ENCODE data around the gene CTU2.

The CTU2 gene

DNA sequence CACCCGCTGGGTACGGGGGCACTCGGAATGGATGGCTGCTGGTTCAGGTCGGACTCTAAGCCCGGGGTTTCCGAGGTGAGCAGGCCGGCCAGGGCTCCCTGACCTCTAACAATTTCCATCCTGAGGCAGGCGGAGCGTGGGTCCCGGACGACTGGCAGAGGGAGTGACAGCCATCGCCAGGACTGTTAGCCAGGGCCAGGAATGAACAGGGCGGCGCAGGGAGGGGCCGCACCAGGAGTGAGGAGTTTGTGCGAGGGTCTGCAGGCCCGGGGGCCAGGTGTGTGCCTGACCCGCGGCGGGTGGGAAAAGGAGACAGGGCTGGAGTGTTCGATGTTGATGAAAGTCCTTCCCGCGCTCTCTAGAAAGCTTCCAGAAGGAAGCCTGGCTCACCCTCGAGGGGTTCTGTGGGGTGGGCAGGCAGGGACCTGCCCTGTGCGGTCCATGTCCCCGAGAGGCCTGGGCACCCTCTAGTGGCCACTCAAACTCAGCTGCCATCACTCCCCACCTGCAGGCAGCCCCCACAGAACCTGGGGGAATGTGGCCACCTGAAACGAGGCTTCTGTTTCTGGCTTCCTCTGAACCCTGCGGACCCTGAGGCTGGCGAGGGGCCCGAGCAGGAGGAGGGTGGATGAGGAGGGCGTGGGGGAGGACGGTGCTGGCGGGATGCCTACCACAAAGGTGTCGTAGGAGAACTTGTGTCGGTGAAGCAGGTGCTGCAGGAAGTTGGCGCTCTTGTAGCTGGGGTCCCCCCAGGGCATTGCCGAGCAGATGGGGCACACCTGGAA, 8.3 kb upstream of the CTU2 start:
- DNase-seq: no peak

DNA sequence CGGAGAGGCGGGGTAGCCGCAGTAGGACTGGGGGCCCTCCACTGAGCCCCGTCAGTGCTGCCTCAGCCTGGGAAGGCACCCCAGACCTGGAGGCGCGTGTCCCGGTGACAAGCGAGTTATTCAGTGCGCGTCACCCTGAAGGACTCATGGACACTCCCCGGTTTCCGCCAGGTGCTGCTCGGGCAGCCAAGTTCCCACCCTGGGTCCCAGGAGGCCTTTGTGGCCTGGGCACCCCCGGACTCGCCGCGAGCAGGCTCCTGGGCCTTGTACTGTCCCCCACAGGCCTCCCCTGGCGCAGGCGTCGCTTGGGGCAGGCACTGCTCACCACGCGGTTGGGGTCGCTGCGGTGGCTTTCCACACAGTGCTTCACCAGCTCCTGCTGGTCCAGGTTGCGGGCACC, 7.7 kb upstream of the CTU2 start:
- no peak for DNase-seq

DNA sequence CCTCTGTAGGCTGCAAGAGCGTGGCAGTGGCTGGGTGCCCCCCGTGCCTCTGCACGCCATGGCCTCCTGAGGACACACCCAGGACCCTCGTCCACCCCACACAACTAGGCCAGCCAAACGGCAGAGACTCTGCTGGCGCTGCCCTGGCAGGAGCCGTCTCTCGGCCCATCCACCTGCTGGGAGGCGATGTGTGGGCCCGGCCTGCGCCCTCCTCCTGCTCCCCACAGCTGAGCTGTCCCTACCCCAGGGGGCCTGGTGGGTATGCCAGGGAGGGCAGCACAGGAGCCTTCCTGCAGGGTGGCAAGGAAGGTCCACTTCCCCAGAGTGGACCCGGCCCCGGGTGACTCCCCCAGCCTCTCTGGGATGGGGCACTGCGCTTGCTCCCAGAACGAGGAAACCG, 7.1 kb upstream of the CTU2 start:
- no peak for DNase-seq

DNA sequence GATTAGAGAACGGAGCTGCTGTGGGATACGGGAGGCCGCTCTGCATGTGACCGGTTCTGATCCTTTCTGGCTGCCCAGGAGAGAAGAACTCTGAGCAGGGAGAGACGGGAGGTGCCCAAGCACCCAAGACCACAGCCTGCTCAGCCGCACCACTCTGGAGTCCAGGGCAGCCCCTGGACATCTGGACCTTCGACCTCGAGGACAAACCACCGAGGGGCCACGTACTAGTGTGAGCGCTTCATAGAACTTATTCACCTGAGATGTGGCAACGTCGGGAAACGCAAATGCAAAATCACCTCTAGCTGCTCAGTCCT, 6.0 kb upstream of the CTU2 start:
- no peak for DNase-seq

DNA sequence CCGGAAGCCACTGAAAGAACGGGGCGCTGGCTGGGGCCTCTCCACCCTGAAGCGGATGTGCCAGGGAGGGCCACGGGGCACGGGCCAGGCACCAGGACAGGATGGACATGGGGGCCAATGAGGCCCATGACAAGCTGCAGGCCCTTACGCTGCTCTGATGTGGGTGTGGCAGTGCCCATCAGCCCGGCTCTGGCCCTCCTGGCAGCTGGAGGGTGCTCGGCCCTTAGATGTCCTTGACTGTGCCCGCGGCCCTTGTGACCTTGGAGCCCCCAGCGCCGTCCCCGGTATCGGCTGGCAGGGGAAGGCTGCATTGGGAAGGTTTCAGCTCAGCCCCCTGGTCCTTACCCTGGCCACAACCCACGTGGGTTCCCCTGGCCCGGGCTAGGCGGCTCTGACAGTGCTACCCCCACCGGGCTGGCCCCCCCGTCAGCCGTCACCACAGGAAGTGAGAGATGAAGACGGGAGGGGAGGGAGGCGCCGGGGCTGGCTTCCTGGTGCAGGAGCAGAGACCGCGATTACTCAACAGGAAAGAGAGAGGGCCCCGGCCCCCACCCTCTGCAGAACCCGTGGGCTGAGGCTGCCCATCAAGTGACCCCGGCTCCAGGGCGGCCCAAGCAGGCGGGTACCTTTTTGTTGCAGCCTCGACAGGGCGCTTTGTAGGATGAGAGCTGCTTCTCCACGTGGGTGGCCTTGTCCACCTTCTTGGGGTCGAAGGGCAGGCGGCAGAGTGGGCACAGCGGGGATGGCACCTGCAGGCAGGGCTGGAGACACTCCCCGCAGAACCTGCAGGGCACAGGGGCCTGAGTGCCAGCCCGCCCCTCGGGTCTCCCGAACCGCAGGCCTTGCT, 5.4 kb upstream of the CTU2 start:
- no peak for DNase-seq

DNA sequence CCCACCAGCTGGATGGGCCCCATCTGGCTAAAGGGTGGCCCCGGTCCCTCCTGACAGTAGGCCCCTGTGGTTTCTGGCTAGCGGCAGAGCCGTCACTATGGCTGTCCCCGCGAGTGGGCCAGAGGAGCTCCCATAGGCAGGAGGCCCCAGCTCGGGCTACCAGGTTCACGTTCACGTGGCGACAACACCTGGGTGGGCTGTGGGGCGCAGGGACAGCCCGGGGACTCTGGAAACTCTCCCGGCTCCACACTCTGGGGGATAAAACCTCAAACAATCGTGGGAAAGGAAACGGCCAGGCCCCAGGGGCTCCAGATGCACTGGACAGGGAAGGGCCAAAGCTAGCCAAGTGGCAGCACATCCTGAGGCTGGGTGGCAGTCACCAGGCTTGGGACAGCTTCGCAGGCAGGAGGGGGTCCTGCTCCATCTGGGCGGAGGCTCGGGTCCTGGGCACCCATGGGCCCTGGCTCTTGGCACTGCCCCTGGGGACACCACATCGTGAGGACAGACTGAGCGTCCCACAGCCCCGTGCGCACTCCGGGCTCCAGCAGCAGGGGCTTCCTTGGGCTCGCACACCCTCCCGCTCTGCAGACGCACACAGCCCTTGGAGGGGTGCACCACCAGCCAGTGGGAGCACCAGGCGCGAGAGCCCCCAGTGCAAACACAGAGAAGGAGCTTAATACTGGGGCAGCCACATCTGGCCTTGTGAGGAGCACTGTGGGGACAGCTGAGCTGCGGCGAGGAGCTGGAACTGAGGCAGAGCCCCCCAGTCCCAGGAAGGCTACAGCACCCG, 4.5 kb upstream of the CTU2 start:
- DNase-seq: no peak

DNA sequence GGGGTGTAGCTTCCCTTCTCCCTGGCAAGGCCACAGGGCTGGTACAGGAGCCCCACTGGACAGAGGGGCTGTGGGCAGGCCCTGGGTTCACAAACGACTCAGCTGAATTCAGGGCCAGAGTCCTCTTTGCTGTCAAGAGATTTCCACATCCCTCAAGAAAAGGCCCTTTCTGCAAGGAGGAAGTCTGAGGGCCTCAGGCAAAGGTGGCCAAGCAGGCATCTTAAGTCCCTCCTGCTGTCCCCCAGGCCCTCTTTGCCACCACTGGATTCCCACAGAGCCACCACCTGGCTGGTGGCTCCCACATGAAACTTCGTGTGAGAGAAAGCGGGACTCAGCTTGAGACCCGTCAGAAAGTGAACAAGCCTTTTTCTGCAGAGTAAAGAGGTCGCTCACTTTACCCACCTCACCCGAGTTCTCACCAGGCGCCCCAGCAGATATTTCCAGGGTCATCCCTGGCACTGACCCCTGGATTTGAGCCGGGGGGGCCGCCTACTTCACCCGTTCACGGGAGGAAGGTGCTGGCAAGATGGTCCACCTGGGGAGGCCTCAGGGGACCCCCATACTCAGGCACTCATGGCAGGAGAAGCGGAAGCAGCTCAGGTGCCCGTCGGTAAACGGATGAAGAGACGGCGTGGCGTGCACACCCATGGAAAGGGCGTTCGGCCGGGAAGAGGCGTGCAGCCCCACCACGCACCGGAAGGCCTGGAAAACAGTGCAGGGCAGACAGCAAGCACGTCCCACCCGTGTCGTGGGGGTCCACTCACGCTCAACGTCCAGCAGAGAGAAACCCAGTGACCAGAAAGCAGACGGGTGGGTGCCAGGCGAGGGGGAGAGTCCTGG, 3.7 kb upstream of the CTU2 start:
- no peak for DNase-seq

DNA sequence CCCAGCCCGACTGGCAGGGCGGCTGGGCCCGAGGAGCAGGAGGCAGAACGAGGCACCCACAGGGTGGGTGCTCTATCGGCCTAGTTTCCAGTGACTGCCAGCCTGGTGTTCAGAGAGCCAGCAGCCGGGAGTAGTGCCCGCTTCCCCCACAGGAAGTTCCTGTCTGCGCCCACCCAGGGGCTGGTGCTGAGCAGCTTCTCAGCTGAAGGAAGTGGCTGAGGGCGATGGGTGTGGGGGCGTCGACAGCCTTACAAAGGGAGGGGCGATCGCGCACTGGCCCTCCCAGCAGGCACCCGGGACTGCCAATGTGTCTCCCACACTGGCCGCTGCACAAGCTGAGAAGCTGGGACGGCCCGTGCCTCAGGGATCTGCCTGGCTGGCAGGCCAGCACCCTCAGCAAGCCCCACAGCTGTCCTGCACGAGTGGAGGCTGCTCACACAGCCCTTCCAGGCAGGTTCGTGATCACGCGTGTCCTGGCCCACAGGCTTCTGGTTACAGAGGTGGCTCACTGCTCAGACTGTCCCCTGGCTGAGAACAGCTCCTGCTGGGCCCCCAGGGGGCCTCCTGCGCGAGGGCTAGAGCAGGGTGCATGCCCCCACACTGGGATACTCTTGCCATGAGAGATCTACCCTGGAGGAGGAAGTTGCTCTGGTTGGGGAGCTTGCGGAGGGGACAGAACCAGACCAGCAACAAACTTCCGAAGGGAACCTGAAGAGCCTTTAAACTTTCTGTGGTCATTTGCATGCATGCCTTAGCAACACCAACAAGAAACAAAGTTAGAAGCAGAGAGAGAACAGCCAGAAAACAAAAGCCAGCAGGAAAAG, 2.6 kb upstream of the CTU2 start:
- DNase-seq: no peak

DNA sequence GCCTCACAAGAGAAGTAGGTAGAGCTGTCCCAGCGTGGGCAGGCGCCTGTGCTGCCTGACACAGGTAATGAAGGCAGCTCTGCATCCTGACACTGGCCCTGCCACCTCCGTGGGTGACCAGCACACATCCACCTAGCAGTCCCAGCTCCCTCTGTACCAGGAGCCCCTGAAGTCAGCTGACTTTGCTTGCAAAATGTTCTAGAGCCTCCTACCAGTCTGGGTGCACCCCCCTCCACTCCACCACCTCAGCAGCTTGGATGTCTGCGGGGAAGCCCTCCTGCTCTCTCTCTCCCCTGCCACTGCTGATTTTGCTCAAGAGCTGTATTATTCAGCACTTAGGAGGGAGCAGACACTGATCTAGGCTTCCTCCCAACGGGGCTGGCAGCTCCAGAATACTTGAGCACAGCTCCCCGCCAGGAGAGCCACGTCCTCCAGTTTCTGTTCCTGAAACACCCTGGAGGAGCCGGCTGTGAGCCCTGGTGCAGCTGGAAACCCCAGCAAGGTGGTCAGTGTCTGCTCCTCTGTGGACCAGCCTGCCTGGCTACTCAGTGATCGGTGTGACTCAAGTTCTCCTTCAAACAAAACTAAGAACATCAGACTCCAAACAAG, 1.1 kb upstream of the CTU2 start:
- DNase-seq: no peak

DNA sequence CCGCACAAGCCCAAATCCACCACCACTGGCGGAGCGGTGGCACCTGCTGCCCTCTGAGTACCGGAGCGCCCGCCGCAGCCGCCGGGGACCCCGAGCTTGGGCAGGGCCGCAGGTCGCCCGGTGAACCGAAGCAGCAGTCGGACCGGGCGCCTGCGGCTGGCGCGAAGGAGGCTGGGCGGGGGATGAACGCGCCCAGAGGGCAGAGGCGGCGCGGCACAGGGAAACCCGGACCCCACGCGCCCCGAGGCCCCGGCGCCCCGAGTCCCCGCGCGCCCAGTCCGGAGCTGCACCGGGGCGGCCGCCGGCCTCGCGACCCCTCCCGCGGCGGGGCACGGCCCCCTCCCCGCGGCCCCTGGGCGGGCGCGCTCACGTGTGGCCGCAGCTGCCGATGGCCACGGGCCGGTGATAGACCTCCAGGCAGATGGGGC, 488 bp upstream of the CTU2 start:
- DNase-seq: no peak

DNA sequence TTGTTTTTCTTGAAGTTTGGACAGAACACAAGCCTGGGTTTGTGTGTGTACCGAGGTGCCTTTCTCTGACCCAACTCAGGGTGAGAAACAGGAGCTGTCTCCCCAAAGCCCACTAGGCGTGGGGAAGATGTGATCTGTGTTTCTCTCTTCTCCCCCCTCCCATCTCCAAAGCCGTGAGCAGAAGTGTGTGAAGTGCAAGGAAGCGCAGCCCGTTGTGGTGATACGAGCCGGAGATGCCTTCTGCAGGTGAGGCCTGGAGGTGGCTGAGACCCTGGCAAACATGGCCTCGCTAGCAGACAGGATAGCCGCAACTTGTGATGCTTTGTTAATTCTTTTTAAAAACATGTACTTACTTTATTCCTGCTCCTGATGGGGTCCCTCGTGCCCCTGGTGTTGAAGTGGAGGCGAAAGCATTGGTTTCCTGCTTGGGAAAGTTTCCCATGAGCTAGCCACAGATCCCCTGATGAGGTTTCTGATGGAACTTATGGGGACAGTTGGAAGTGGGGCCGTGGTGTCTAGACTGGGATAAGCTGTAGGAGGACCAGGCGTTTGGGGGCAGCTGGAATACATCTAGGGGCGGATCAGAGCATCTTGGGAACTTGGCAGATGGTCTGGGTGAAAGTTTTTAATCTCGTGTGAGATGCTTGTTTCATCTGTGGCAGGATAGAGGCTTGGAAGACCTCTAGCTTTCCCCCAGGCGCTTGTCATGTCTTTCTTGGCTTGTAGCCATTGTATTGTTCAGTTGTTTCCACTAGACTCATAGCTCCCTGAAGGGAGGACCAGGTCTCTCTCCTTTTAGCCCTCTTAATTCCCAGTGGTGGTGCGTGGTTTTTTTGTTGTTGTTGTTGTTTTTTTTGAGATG, 893 bp downstream of the CTU2 start:
- no peak for DNase-seq

DNA sequence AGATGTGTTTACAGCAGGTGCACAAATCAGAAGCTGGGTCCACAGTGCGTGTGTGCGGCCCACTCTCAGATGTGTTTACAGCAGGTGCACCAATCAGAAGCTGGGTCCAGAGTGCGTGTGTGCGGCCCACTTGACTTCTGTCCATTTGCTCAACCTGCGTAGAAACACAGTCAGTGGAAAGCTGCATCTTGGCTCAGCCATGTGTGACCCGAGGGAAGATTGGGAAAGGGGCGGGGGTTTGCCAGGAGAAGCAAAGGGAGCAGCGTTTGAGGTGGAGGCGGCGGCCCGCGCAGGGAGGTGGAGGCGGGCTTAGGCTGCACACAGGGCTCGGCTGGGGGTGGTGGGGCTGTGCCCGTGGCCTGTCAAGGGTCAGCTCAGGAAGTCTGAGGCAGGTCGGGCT, 4.3 kb downstream of the CTU2 start:
- DNase-seq: no peak

DNA sequence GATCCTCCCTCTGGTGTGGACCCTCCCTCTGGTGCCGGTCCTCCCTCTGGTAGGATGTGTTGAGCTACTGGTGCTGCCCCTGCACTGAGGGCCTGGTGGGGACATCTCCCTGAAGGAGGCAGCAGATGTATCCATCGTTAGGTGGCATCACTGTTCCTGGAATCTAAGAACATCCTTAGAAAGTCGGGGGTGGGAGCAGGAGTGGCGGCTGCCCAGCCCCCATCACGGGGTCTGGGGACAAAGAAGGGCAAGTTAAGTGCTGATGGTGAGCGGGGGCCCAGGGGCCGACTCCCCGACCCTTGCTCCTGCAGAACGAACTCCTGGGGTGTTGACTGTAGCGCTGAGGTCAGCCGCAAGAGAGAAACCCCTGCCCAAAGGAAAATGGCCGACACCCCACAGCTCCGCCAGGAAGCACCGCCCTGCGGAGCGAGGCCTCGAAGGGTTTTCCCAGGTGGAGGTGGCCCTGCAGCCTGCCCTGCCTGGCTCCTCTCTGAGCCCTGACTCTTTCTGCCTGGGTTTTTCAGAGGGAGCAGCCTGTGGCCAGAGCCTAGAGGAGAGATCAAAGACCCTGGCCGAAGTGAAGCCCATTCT, 5.5 kb downstream of the CTU2 start:
- DNase-seq: no peak

DNA sequence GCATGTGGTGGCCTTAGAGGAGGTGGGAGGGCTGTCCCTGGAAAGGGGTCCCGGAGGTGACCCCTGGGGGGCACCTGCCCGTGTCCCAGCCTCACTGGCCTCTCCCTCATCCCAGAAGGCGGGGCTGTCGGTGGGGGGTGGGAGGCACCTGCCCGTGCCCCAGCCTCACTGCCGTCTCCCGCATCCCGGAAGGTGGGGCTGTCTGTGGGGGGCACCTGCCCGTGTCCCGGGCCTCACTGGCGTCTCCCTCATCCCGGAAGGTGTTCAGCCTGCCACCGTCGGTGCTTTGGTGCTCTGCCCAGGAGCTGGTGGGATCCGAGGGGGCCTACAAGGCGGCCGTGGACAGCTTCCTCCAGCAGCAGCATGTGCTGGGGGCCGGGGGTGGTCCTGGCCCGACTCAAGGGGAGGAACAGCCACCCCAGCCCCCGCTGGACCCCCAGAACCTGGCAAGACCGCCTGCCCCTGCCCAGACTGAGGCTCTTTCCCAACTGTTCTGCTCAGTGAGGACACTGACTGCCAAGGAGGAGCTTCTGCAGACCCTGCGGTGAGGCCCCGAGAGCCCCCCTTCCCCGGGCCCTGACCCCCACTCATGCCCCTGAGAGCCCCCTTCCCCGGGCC, 6.2 kb downstream of the CTU2 start:
- no peak for DNase-seq

DNA sequence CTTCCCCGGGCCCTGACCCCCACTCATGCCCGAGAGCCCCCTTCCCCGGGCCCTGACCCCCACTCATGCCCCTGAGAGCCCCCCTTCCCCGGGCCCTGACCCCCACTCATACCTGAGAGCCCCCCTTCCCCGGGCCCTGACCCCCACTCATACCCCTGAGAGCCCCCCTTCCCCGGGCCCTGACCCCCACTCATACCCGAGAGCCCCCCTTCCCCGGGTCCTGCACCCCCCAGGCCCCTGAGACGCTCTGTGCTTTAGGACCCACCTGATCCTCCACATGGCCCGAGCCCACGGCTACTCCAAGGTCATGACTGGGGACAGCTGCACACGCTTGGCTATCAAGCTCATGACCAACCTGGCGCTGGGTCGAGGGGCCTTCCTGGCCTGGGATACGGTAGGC, 6.8 kb downstream of the CTU2 start:
- DNase-seq: no peak

DNA sequence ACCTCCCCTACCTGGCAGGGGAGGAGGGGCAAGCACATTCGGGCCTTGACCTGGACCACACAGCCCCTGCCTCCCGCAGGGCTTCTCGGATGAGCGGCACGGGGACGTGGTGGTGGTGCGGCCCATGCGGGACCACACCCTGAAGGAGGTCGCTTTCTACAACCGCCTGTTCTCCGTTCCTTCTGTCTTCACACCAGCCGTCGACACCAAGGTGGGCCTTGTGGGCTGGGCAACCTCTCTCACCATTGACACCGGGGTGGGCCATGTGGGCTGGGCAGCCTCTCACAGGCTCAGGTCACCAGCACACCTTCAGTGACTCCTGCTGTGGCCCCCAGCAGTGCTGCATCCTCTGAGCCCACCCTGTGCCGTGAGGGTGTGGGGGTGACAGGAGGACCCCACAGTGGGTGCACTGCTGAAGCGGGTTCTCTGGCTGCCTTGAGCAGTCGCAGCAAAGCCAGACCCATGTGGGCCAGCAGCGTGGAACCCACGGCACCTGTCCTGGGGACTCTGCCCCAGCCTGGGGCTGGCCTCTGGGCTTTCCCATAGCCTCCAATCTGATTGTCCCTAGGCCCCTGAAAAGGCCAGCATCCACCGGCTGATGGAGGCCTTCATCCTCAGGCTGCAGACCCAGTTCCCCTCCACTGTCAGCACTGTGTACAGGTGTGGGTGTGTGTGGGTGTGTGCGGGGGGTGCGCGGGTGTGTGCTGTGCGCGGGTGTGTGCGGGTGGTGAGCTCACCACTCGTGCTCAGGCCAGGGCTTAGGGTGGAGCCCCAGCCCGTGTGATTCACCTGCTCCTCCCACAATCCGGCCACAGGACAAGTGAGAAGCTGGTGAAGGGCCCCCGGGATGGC, 7.5 kb downstream of the CTU2 start:
- no peak for DNase-seq

DNA sequence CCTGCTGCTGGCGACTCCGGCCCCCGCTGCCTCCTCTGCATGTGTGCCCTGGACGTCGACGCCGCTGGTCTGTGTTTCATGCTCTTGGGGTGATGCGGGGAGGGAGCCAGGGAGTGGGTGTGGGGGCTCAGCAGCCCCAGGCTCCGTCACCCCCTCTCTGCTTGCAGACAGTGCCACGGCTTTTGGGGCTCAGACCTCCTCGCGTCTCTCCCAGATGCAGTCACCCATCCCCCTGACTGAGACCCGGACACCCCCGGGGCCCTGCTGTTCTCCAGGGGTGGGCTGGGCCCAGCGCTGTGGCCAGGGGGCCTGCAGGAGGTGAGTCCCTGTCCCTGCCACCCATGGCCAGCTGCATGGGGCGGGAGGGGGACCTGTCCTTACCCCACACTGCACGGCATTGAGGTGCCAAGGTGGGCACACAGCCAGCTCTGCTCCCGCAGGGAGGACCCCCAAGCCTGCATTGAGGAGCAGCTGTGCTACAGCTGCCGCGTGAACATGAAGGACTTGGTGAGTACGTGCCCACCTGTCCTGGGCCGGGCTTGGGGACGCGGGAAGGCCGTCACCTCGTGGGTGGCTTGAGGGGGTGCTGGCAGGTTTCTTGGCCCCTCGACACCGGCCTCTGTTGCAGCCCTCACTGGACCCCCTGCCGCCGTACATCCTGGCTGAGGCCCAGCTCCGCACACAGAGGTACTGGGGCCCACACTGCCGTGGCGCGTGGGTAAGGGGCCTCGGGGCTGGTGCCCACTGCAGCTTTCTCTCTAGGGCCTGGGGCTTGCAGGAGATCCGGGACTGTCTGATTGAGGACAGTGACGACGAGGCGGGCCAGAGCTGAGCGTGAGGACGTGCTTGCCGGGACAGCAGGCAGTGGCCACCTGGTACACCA, 8.4 kb downstream of the CTU2 start:
- DNase-seq: no peak
